C4-2B (cell line): ENCODE measurements around the gene ST8SIA6.
"Not testable (repeated sequence)": the region's sequence is repeated elsewhere in the genome, so short reads cannot be mapped to it uniquely, and the experiment has no call there.

Source experiments
- H3K27ac ChIP-seq: fragments of 450-650 bp; 2 replicates; pipeline ENCODE4 v1.5.1; 2017
- CTCF ChIP-seq: fragments of 450-650 bp; conservative IDR thresholded peaks from 2 replicates; pipeline ENCODE4 v1.5.1; 2017; ENCODE audit warnings: mild to moderate bottlenecking
- ZFX ChIP-seq: fragments of 450-650 bp; IDR thresholded peaks from 2 replicates; pipeline ENCODE4 v1.6.1; 2017

The ST8SIA6 gene

DNA sequence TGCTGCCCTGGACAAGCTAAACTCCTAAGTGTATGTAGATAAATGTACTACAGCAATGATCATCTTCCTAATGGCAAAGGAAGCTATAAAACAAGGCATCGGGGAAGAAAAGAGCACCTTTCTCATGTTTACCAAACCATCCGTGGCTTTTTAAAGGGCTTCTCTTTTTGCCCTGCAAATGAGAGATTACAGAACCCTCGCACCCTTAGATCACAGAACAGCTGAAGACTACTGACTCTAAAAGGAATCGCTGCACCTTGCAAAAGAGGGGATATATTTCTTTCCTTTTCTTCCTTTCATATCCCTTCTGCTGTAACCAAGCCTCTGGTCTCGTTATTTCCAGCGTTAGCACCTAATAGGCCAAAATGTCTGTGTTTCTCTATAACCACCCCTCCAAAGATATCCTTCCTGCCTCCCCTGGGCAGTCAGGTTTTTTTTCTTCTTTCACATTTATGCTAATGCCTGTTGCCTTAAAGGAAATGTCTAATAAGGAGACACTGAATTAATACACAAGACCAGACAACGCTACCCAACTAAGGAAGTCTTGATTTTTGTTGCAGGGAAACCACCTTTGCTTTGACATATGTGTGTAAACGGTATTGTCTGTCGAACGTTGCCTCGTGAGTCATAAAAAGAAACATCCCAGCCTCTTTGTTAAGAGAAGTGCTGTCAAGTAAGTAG, 10.5 kb downstream of the ST8SIA6 start:
- H3K27ac ChIP-seq = peak overlapping the region; percentile 43
- TF ChIP-seq CTCF (no peak), ZFX (no peak)

DNA sequence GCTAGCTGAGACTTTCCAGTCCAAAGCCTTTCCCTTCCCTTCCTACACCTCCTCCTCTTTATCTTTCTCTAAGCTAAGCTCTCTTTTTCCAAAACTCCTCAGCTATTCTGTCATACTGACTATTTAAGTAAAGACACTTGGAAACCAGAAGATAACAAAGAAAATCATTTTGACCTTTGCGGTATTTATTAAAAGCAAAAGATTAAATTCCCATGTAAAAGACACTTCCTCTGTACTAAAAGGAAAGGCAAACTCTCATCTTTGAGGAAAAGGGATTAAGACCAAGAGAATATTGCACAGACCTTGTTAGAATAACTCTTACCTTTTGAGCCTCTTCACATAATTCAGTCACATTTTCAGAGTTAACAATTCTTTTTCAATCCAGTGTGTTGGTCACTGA, 15.8 kb downstream of the ST8SIA6 start:
- TF ChIP-seq CTCF (no peak), ZFX (no peak)
- H3K27ac ChIP-seq = no peak overlapping the region

- H3K27ac ChIP-seq = not testable (repeated sequence)
Observed at GRCh38 chr10:17436578-17436977, 17.8 kb downstream of the ST8SIA6 start.

DNA sequence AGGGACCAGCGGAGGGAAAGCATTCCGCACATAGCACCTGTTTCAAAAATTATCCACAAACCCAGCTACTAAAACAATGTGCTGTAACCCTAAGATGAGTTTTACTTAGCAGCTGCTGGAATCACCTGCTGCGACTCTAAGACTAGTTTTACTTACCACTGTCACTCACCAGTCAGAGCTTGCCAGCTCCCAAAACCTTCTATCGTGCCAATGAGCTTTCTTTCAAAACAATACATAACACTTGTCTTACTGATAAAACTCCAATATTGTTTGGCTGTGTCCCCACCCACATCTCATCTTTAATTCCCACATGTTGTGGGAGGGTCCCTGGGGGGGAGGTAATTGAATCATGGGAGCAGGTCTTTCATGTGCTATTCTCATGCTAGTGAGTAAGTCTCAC, 18.4 kb downstream of the ST8SIA6 start:
- TF ChIP-seq ZFX (no peak), CTCF (no peak)
- H3K27ac ChIP-seq = no peak overlapping the region

DNA sequence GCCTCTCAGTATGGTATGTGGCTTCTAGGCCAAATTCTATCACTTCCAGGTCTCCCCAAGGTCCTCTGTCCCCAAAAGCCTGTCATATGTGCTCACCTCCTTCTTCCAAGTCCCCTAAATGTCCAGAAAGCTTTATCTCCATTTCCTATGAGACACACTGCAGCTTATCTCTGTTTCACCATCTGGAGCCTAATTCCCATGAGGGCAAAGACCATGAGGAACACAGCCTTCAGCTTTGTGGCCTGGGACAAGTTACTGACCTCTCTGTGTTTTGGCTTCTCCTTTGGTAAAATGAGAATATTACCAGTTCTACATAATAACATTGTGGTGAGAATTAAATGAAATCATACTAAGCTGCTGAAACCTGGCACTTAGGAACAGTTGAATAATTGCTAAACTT, 19.2 kb downstream of the ST8SIA6 start:
- H3K27ac ChIP-seq = no peak overlapping the region
- TF ChIP-seq CTCF = no peak
- no peak for TF ChIP-seq ZFX

DNA sequence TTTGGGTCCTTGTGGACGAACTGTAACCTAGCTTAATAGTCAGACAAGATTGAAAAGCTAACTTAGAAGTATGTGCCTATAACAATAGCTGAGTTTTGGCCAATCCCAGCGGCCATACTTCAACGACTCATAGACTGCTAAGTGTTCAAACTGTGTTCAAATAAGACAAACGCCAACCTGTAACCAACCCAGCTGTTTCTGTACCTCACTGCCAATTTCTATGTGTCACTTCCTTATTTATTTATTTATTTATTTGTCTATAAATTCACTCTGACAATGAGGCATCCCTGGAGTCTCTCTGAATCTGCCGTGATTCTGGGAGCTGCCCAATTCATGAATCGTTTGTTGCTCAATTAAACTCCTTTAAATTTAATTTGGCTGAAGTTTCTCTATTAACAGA, 21.7 kb downstream of the ST8SIA6 start:
- TF ChIP-seq CTCF = no peak
- no peak for TF ChIP-seq ZFX

GRCh38 chr10:17431871-17432311, 22.5 kb downstream of the ST8SIA6 start:
- TF ChIP-seq ZFX (no peak), CTCF (no peak)
- H3K27ac ChIP-seq = no peak overlapping the region

More for the DNA sequence above, 21.7 kb downstream of the ST8SIA6 start:
- H3K27ac ChIP-seq = no peak overlapping the region
